ENCODE data around the gene GPC5.

GPC5 gene

GRCh38 chr13:91724591-91724990 lies 326.2 kb downstream of the GPC5 start:
- intact Hi-C loops (cut with DNase I; ENCODE audit: low total_unique reads) = no loop called here
- no peak for DNase-seq

GRCh38 chr13:91725646-91726045 lies 327.2 kb downstream of the GPC5 start:
- Histone ChIP-seq H3K4me1 (no peaks in the 10 kb centered on the region), H3K27ac (no peak overlapping the region), H3K27me3 (no peaks in the 10 kb centered on the region), H3K9me3 (no peaks in the 10 kb centered on the region), H3K36me3 (no peaks in the 10 kb centered on the region), H3K4me3 (no peak overlapping the region)
- intact Hi-C loops (cut with DNase I; ENCODE audit: low total_unique reads) = no loop called here
- no peak for DNase-seq
- no peak for TF ChIP-seq CTCF (IDR thresholded peaks at IDR 0.05)

More at GRCh38 chr13:91724591-91724990, 326.2 kb downstream of the GPC5 start:
- no peaks in the 10 kb centered on the region for H3K27me3 ChIP-seq
- H3K27ac ChIP-seq = no peak overlapping the region
- no peaks in the 10 kb centered on the region for H3K36me3 ChIP-seq
- no peak for TF ChIP-seq CTCF (IDR thresholded peaks at IDR 0.05)
- H3K9me3 ChIP-seq = no peaks in the 10 kb centered on the region
- no peak overlapping the region for H3K4me3 ChIP-seq
- H3K4me1 ChIP-seq = no peaks in the 10 kb centered on the region

- H3K27me3 ChIP-seq = no peaks in the 10 kb centered on the region
- no peaks in the 10 kb centered on the region for H3K9me3 ChIP-seq
- no peaks in the 10 kb centered on the region for H3K4me1 ChIP-seq
- DNase-seq = no peak
- intact Hi-C loops (cut with DNase I; ENCODE audit: low total_unique reads) = no loop called here
- H3K36me3 ChIP-seq = no peaks in the 10 kb centered on the region
- H3K4me3 ChIP-seq = no peak overlapping the region
- no peak overlapping the region for H3K27ac ChIP-seq
- no peak for TF ChIP-seq CTCF (IDR thresholded peaks at IDR 0.05)
Observed at GRCh38 chr13:91726671-91727070, 328.2 kb downstream of the GPC5 start.

- H3K36me3 ChIP-seq = no peaks in the 10 kb centered on the region
- no peak overlapping the region for H3K4me3 ChIP-seq
- intact Hi-C loops (cut with DNase I; ENCODE audit: low total_unique reads) = no loop called here
- no peaks in the 10 kb centered on the region for H3K9me3 ChIP-seq
- H3K27me3 ChIP-seq = no peaks in the 10 kb centered on the region
- no peak for DNase-seq
- H3K4me1 ChIP-seq = no peaks in the 10 kb centered on the region
- no peak overlapping the region for H3K27ac ChIP-seq
- TF ChIP-seq CTCF (IDR thresholded peaks at IDR 0.05) = no peak
Observed at GRCh38 chr13:91729859-91730258, 331.4 kb downstream of the GPC5 start.

GRCh38 chr13:91739751-91740150 lies 341.3 kb downstream of the GPC5 start:
- intact Hi-C loops (cut with DNase I; ENCODE audit: low total_unique reads) = no loop called here

More at GRCh38 chr13:91739751-91740150, 341.3 kb downstream of the GPC5 start:
- TF ChIP-seq CTCF (IDR thresholded peaks at IDR 0.05) = no peak
- no peaks in the 10 kb centered on the region for H3K27me3 ChIP-seq
- no peak for DNase-seq
- no peaks in the 10 kb centered on the region for H3K9me3 ChIP-seq
- no peak overlapping the region for H3K27ac ChIP-seq
- no peak overlapping the region for H3K4me3 ChIP-seq
- H3K4me1 ChIP-seq = no peaks in the 10 kb centered on the region
- no peaks in the 10 kb centered on the region for H3K36me3 ChIP-seq

Measured in tibial artery (tissue), 4 donors.